Measurements from ENCODE around the gene BAIAP3.

- TF ChIP-seq, protein P1, sequence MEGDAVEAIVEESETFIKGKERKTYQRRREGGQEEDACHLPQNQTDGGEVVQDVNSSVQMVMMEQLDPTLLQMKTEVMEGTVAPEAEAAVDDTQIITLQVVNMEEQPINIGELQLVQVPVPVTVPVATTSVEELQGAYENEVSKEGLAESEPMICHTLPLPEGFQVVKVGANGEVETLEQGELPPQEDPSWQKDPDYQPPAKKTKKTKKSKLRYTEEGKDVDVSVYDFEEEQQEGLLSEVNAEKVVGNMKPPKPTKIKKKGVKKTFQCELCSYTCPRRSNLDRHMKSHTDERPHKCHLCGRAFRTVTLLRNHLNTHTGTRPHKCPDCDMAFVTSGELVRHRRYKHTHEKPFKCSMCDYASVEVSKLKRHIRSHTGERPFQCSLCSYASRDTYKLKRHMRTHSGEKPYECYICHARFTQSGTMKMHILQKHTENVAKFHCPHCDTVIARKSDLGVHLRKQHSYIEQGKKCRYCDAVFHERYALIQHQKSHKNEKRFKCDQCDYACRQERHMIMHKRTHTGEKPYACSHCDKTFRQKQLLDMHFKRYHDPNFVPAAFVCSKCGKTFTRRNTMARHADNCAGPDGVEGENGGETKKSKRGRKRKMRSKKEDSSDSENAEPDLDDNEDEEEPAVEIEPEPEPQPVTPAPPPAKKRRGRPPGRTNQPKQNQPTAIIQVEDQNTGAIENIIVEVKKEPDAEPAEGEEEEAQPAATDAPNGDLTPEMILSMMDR (IDR thresholded peaks at IDR 0.05; ENCODE audit: borderline replicate concordance, extremely low read depth, low read length, poor library complexity, severe bottlenecking), result no peak
- TF ChIP-seq EZH2 (IDR thresholded peaks at IDR 0.05; ENCODE audit: borderline replicate concordance, low read depth, low read length, severe bottlenecking), result no peak
Measured at GRCh38 chr16:1337486-1337885, 4.0 kb downstream of the BAIAP3 start.
